CD4-positive, alpha-beta T cell (primary cell): Measurements from ENCODE around the gene SPRN. TPM values are rescaled to one million over a fixed set of nuclear protein-coding genes. Genes with fewer than 3 reads are reported as not detected.
A peak's percentile ranks its signal among the peaks of the same experiment; 100 is the strongest.

Source experiments
- ATAC-seq: fragments of 200-7000 bp; cut with Tn5 transposase; one replicate; pipeline ENCODE4 v1.10.0; 2022; ENCODE audit warnings: mild to moderate bottlenecking; ENCODE audit not compliant: poor library complexity
- CTCF ChIA-PET: fragments of 350-600 bp; sonication (Branson Sonifier 250); formaldehyde crosslinking; loops from one replicate; lab custom pipeline; 2021; ENCODE audit warnings: antibody characterized with exemption, inconsistent platforms; lab: Charles Lee
- POLR2A ChIA-PET: fragments of 350-600 bp; sonication (Branson Sonifier 250); formaldehyde crosslinking; loops from one replicate; lab custom pipeline; 2021; ENCODE audit warnings: antibody characterized with exemption, inconsistent platforms; lab: Charles Lee
- DNase-seq, 14 experiments: peaks; one replicate each; pipeline ENCODE4 v3.0.0-alpha.2; 2013 to 2020; ENCODE audit warnings: mixed read lengths in 2 of 14
- H3K27ac ChIP-seq, 2 donors: one replicate each; pipeline versions ENCODE4 v1.5.1 to v1.7.0; 2013; ENCODE audit warnings: low read length in 2 of 2, low read depth in 1 of 2, mild to moderate bottlenecking in 1 of 2
- H3K27me3 ChIP-seq, 2 experiments: 1 replicate in 1 of 2; 2 replicates in 1 of 2; pipeline versions ENCODE4 v1.6.1 to v1.7.0; 2013; ENCODE audit warnings: low read length in 2 of 2, control low read depth in 1 of 2, mild to moderate bottlenecking in 1 of 2, moderate library complexity in 1 of 2; ENCODE audit not compliant: insufficient read depth in 2 of 2, control insufficient read depth in 1 of 2
- H3K36me3 ChIP-seq: one replicate; pipeline ENCODE4 v1.6.1; 2013; ENCODE audit warnings: low read length, control low read depth; ENCODE audit not compliant: insufficient read depth
- H3K4me1 ChIP-seq: one replicate; pipeline ENCODE4 v1.6.1; 2013; ENCODE audit warnings: low read length, control low read depth; ENCODE audit not compliant: insufficient read depth
- H3K4me3 ChIP-seq: one replicate; pipeline ENCODE4 v1.5.1; 2013; ENCODE audit warnings: mild to moderate bottlenecking, low read length, moderate library complexity
- H3K9me3 ChIP-seq, 2 experiments: 1 replicate in 1 of 2; 2 replicates in 1 of 2; pipeline versions ENCODE4 v1.6.1 to v1.7.0; 2013; ENCODE audit warnings: low read length in 2 of 2, mild to moderate bottlenecking in 2 of 2, control low read depth in 1 of 2, moderate library complexity in 1 of 2; ENCODE audit not compliant: control insufficient read depth in 1 of 2, insufficient read depth in 1 of 2
- H3K27ac Mint-ChIP-seq: one replicate; pipeline ENCODE4 v1.8.0; 2020; ENCODE audit warnings: mixed read lengths
- H3K27me3 Mint-ChIP-seq: one replicate; pipeline ENCODE4 v1.8.0; 2021; ENCODE audit warnings: mixed read lengths
- H3K36me3 Mint-ChIP-seq: one replicate; pipeline ENCODE4 v1.8.0; 2021; ENCODE audit warnings: low read depth, mixed read lengths
- H3K4me1 Mint-ChIP-seq: one replicate; pipeline ENCODE4 v1.8.0; 2021; ENCODE audit warnings: low read depth, mixed read lengths
- H3K4me3 Mint-ChIP-seq: one replicate; pipeline ENCODE4 v1.8.0; 2020; ENCODE audit warnings: mild to moderate bottlenecking, mixed read lengths
- H3K9me3 Mint-ChIP-seq: one replicate; pipeline ENCODE4 v1.8.0; 2020; ENCODE audit warnings: mixed read lengths
- CTCF ChIP-seq: fragments of 200-600 bp; IDR thresholded peaks from one replicate; pipeline ENCODE4 v1.8.0; 2022; ENCODE audit warnings: antibody characterized with exemption, mild to moderate bottlenecking
- intact Hi-C, 2 experiments: fragments of 100-400 bp; cut with DNase I in 1 of 2; cut with micrococcal nuclease in 1 of 2; formaldehyde crosslinking; loops; one replicate each; pipeline versions ENCODE4 v1.15.1 to v1.9.0; 2023 to 2025; cut with DNase I, micrococcal nuclease
- total RNA-seq, 174 experiments: library from RNA in 2 of 174; stranded (reverse) in 2 of 174; gene quantifications; one replicate each; pipeline ENCODE4 v1.2.3 and lab custom pipeline; 2021 to 2026

SPRN gene
- total RNA-seq, 2 experiments from 2014 or later, result not detected

GRCh38 chr10:133397938-133398337 lies 26.5 kb downstream of the SPRN start:
- DNase-seq (no peak), ATAC-seq (no peak)
- no peak overlapping the region for H3K27ac ChIP-seq
- no peak overlapping the region for H3K4me3 ChIP-seq
- Mint-ChIP-seq H3K9me3 (no peaks in the 10 kb centered on the region), H3K4me1 (peaks cover 20% of the 10 kb centered on the region), H3K4me3 (peak overlapping the region; percentile 25), H3K27me3 (no peaks in the 10 kb centered on the region), H3K36me3 (peaks cover 70% of the 10 kb centered on the region), H3K27ac (peak overlapping the region; percentile 24)
- no peak for TF ChIP-seq CTCF
- ChIA-PET CTCF (no interaction called here), POLR2A (no interaction called here)
- intact Hi-C loops, result no loop called here
- H3K36me3 ChIP-seq, result peaks cover 66% of the 10 kb centered on the region
- H3K9me3 ChIP-seq, result no peaks in the 10 kb centered on the region
- H3K27me3 ChIP-seq, result no peaks in the 10 kb centered on the region
- peaks cover 36% of the 10 kb centered on the region for H3K4me1 ChIP-seq

GRCh38 chr10:133396035-133396624 lies 28.3 kb downstream of the SPRN start:
- ChIA-PET CTCF (no interaction called here), POLR2A (no interaction called here)
- Mint-ChIP-seq H3K36me3 (peaks cover 56% of the 10 kb centered on the region), H3K27me3 (no peaks in the 10 kb centered on the region), H3K9me3 (no peaks in the 10 kb centered on the region), H3K4me1 (peaks cover 28% of the 10 kb centered on the region), H3K4me3 (peak overlapping the region; percentile 95), H3K27ac (no peak overlapping the region)
- intact Hi-C loops, result no loop called here
- DNase-seq, result no peak
- Histone ChIP-seq H3K9me3 (no peaks in the 10 kb centered on the region), H3K27me3 (no peaks in the 10 kb centered on the region), H3K27ac (no peak overlapping the region), H3K4me1 (peaks cover 48% of the 10 kb centered on the region), H3K36me3 (peaks cover 50% of the 10 kb centered on the region), H3K4me3 (no peak overlapping the region)
- no peak for ATAC-seq
- TF ChIP-seq CTCF, result no peak

- intact Hi-C loops, result loop anchor here (2.0 to 5.0 kb wide), 5 partner anchors 22 to 133 kb away; partner anchors contain the start of genes CALY (in 1 of the 2) and ECHS1 (in 1 of the 2)
- Mint-ChIP-seq H3K4me1 (peaks cover 41% of the 10 kb centered on the region), H3K4me3 (peak overlapping the region; percentile 95), H3K27me3 (no peaks in the 10 kb centered on the region), H3K9me3 (no peaks in the 10 kb centered on the region), H3K36me3 (peaks cover 44% of the 10 kb centered on the region), H3K27ac (peak overlapping the region; percentile 90)
- ATAC-seq (no peak), DNase-seq (peak in 2 of 14 experiments; percentile 15 to 20)
- Histone ChIP-seq H3K27me3 (no peaks in the 10 kb centered on the region), H3K27ac (peak overlapping the region; percentile 47 to 65), H3K36me3 (peaks cover 39% of the 10 kb centered on the region), H3K9me3 (no peaks in the 10 kb centered on the region), H3K4me3 (peak overlapping the region; percentile 74), H3K4me1 (peaks cover 53% of the 10 kb centered on the region)
- CTCF ChIA-PET, result interaction anchor here (1.3 kb wide), 1 partner anchor 65 kb away, joined by 4 read pairs; no protein-coding TSS in a partner anchor
- POLR2A ChIA-PET, result no interaction called here
- TF ChIP-seq CTCF, result no peak
These were observed 29.6 kb downstream of the SPRN start for GRCh38 chr10:133394801-133395221.
